ENCODE results near the gene TNPO1. TPM values are rescaled to one million over a fixed set of nuclear protein-coding genes. Genes with fewer than 3 reads are reported as not detected.

TNPO1 gene
- total and polyA plus RNA-seq, 9 of the 15 experiments (the other 6 are each of a cell fraction or from before 2014, with no cell fraction given): 20.8 to 176 (median 97.9) TPM

DNA sequence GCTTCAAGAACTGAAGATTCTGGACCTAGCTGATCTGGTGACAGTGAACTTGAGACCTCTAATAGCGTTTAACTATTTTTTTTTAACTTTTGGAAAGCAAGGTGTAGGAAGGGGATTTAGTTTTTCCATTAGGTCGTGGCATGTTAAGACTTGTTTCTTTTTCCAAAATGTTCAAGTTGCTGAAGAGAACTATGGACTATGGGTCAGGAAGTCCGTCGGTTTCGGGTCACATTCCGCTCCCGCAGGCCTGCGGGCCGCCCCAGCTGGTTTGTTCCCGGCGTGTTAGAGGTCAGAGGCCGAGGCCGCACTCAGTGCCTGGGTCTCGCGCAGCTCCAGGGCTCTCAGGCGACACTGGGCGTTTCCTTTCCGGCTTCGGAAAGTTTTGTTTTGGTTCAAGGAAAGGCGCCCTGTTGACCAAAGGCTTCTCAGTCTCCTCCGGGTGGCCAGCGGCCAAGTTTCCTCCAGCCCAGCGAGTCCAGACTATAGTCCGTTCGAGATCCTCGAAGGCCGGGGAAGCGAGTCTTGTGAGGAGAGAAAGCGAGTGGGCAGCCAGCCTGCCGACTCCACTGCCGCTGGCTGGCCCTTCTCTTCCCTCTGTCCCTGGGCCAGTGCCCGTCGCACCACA is 138.8 kb downstream of the TNPO1 start (continued):
- TF ChIP-seq, protein P1, sequence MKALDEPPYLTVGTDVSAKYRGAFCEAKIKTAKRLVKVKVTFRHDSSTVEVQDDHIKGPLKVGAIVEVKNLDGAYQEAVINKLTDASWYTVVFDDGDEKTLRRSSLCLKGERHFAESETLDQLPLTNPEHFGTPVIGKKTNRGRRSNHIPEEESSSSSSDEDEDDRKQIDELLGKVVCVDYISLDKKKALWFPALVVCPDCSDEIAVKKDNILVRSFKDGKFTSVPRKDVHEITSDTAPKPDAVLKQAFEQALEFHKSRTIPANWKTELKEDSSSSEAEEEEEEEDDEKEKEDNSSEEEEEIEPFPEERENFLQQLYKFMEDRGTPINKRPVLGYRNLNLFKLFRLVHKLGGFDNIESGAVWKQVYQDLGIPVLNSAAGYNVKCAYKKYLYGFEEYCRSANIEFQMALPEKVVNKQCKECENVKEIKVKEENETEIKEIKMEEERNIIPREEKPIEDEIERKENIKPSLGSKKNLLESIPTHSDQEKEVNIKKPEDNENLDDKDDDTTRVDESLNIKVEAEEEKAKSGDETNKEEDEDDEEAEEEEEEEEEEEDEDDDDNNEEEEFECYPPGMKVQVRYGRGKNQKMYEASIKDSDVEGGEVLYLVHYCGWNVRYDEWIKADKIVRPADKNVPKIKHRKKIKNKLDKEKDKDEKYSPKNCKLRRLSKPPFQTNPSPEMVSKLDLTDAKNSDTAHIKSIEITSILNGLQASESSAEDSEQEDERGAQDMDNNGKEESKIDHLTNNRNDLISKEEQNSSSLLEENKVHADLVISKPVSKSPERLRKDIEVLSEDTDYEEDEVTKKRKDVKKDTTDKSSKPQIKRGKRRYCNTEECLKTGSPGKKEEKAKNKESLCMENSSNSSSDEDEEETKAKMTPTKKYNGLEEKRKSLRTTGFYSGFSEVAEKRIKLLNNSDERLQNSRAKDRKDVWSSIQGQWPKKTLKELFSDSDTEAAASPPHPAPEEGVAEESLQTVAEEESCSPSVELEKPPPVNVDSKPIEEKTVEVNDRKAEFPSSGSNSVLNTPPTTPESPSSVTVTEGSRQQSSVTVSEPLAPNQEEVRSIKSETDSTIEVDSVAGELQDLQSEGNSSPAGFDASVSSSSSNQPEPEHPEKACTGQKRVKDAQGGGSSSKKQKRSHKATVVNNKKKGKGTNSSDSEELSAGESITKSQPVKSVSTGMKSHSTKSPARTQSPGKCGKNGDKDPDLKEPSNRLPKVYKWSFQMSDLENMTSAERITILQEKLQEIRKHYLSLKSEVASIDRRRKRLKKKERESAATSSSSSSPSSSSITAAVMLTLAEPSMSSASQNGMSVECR (CRISPR knock-in tag; IDR thresholded peaks at IDR 0.05): no peak
- TF ChIP-seq EGR1 (conservative IDR thresholded peaks at IDR 0.05) (no peak), POLR2B (IDR thresholded peaks at IDR 0.05; ENCODE audit: low read depth, partially characterized antibody) (no peak), SIX5 (IDR thresholded peaks at IDR 0.05; ENCODE audit: borderline replicate concordance in 1 of 2, insufficient read depth in 1 of 2, low read depth in 1 of 2, low read length in 2 of 2) (no peak), TGIF2 (CRISPR knock-in tag; IDR thresholded peaks at IDR 0.05) (no peak), IRF2 (CRISPR knock-in tag; IDR thresholded peaks at IDR 0.05) (no peak), NUFIP1 (IDR thresholded peaks at IDR 0.05; ENCODE audit: partially characterized antibody) (no peak), ZNF444 (CRISPR knock-in tag; IDR thresholded peaks at IDR 0.05) (no peak), CHCHD3 (CRISPR knock-in tag; IDR thresholded peaks at IDR 0.05) (no peak), ZNF57 (CRISPR knock-in tag; IDR thresholded peaks at IDR 0.05) (no peak), BRCA1 (IDR thresholded peaks at IDR 0.05) (no peak), BRCA1 (CRISPR knock-in tag; IDR thresholded peaks at IDR 0.05) (no peak), FOS (IDR thresholded peaks at IDR 0.05; ENCODE audit: extremely low read depth, insufficient read length) (no peak)
- TF ChIP-seq, protein P2, sequence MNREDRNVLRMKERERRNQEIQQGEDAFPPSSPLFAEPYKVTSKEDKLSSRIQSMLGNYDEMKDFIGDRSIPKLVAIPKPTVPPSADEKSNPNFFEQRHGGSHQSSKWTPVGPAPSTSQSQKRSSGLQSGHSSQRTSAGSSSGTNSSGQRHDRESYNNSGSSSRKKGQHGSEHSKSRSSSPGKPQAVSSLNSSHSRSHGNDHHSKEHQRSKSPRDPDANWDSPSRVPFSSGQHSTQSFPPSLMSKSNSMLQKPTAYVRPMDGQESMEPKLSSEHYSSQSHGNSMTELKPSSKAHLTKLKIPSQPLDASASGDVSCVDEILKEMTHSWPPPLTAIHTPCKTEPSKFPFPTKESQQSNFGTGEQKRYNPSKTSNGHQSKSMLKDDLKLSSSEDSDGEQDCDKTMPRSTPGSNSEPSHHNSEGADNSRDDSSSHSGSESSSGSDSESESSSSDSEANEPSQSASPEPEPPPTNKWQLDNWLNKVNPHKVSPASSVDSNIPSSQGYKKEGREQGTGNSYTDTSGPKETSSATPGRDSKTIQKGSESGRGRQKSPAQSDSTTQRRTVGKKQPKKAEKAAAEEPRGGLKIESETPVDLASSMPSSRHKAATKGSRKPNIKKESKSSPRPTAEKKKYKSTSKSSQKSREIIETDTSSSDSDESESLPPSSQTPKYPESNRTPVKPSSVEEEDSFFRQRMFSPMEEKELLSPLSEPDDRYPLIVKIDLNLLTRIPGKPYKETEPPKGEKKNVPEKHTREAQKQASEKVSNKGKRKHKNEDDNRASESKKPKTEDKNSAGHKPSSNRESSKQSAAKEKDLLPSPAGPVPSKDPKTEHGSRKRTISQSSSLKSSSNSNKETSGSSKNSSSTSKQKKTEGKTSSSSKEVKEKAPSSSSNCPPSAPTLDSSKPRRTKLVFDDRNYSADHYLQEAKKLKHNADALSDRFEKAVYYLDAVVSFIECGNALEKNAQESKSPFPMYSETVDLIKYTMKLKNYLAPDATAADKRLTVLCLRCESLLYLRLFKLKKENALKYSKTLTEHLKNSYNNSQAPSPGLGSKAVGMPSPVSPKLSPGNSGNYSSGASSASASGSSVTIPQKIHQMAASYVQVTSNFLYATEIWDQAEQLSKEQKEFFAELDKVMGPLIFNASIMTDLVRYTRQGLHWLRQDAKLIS (CRISPR knock-in tag; IDR thresholded peaks at IDR 0.05): 0 out of 2 replicates have a peak, but pooled peaks have one; percentile 86
- TF ChIP-seq, protein P3, sequence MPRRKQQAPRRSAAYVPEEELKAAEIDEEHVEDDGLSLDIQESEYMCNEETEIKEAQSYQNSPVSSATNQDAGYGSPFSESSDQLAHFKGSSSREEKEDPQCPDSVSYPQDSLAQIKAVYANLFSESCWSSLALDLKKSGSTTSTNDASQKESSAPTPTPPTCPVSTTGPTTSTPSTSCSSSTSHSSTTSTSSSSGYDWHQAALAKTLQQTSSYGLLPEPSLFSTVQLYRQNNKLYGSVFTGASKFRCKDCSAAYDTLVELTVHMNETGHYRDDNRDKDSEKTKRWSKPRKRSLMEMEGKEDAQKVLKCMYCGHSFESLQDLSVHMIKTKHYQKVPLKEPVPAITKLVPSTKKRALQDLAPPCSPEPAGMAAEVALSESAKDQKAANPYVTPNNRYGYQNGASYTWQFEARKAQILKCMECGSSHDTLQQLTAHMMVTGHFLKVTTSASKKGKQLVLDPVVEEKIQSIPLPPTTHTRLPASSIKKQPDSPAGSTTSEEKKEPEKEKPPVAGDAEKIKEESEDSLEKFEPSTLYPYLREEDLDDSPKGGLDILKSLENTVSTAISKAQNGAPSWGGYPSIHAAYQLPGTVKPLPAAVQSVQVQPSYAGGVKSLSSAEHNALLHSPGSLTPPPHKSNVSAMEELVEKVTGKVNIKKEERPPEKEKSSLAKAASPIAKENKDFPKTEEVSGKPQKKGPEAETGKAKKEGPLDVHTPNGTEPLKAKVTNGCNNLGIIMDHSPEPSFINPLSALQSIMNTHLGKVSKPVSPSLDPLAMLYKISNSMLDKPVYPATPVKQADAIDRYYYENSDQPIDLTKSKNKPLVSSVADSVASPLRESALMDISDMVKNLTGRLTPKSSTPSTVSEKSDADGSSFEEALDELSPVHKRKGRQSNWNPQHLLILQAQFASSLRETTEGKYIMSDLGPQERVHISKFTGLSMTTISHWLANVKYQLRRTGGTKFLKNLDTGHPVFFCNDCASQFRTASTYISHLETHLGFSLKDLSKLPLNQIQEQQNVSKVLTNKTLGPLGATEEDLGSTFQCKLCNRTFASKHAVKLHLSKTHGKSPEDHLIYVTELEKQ (CRISPR knock-in tag; IDR thresholded peaks at IDR 0.05): no peak
- TF ChIP-seq, protein P4, sequence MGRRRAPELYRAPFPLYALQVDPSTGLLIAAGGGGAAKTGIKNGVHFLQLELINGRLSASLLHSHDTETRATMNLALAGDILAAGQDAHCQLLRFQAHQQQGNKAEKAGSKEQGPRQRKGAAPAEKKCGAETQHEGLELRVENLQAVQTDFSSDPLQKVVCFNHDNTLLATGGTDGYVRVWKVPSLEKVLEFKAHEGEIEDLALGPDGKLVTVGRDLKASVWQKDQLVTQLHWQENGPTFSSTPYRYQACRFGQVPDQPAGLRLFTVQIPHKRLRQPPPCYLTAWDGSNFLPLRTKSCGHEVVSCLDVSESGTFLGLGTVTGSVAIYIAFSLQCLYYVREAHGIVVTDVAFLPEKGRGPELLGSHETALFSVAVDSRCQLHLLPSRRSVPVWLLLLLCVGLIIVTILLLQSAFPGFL (CRISPR knock-in tag; IDR thresholded peaks at IDR 0.05): no peak
